Stimulated activated CD4-positive, alpha-beta T cell treated with anti-CD3 and anti-CD28 coated beads, Interleukin-12 subunit alpha, Interleukin-12 subunit beta, amount 100 ng/mL, for 48 hours (primary cell): ENCODE results near the gene MLF1.

Source experiments
- DNase-seq, 3 donors: peaks; one replicate each; pipeline ENCODE4 v3.0.0-alpha.2; 2020; ENCODE audit warnings: low read depth in 2 of 3, low spot score in 1 of 3

The MLF1 gene

DNA sequence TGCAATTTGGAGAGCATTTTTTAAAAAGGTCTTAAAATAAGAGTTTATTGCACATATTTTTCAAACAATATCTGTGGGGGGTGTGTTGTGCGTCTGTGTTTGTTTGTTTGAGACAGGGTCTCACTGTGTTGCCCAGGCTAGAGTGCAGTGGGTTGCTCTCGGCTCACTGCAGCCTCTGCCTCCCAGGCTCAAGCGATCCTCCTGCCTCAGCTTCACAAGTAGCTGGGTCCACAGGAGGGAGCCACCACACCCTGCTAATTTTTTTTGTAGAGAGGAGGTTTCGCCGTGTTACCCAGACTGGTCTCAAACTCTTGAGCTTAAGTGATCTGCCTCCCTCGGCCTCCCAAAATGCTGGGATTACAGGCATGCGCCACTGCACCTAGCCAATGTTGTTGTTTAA lies 2.7 kb downstream of the MLF1 start:
- no peak for DNase-seq

- DNase-seq, result no peak
Observed at GRCh38 chr3:158574646-158575045, 3.7 kb downstream of the MLF1 start.

- DNase-seq, result no peak
Observed at GRCh38 chr3:158590223-158590622, 19.2 kb downstream of the MLF1 start.

DNA sequence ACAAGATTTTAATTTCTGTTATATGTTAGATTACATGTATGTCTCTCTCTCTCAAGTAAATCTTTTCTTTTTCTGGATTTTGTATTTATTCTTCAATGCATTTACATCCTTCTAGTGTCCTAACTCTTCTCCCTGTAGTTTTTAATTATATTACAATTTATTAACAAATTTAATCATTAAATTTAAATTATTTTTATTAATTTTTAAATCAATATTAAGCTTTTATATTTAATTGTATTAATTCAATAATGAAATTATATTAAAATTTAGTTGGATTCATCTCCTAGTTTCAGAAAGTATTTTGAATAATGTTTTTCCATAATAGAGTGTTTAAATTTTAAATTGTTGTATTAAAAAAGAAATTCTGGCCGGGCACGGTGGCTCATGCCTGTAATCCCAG lies 29.8 kb downstream of the MLF1 start:
- DNase-seq, result no peak

- no peak for DNase-seq
Observed at GRCh38 chr3:158602227-158602626, 31.2 kb downstream of the MLF1 start.

DNA sequence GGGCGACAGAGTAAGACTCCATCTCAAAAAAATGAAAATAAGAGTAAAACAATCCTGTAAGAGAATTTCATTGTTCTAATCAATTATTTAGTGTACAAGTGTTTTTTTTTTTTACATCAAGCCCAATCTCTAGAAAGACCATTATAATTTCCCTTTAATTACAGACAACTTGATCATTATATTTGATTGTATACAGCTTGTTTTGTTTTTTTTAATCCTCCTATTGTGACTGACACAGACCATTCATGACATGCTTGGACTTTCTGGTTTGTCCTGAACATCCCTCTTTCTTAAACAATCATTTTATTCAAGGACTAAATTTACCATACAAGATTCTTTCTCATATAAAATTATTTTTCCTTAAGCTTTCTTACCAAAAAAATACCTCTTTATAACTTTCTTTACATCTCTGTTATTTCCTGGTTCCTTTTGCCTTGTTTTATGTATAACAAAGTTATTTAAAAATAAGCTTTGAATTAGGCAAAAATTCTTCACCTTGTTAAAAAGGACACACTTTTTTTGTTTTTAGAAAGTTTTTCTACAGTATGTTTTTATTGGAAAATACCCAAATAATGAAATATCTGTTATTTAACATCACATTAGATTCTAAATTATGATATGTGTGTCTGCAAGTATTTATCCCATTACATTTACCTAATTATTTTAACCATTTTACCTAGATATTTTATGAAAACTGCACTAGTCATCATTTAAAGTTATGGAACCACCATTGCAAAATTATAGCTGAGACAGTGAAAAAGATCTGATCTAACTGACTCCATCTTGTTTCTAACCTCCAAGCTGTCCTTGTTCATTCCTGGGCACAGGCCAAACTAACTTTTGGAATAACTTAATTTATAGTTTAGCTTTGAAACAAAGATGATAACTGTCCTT lies 47.2 kb downstream of the MLF1 start:
- DNase-seq, result no peak

- DNase-seq, result no peak
Observed at GRCh38 chr3:158625881-158626280, 54.9 kb downstream of the MLF1 start.

DNA sequence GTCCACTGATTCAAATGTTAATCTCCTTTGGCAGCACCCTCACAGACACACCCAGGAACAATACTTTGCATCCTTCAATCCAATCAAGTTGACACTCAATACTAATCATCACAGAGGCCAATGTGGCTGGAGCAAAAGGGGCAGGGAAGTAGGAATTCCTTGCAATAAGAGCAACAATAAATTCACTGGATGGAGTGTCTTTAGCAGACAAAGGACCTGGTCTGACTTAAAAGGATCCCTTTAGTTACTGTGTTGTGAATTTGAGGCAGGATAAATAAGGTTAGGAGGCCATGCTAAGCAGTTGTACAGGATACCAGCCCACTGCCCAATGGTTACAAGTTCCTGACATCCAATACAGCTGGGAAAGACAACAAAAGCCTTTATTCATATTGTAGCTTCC lies 61.0 kb downstream of the MLF1 start:
- DNase-seq, result no peak

DNA sequence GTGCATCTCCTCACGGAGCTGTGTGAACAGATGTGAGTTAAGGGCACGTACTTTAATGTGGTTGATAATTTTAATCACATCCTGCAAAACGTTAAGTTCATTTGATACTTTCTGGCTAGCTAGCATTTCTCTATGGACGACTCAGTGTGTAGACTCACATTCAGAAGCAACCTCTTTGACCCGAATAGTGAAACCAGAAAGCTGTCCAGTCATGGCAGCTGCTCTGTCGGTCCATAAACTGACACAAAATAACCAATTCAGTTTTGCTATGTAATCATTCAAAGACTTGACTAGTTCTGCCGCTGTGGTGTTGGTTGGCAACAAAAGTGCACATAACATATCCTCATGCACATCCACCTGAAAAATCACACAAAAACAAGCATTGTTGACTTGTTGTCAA lies 69.7 kb downstream of the MLF1 start:
- DNase-seq, result no peak

DNA sequence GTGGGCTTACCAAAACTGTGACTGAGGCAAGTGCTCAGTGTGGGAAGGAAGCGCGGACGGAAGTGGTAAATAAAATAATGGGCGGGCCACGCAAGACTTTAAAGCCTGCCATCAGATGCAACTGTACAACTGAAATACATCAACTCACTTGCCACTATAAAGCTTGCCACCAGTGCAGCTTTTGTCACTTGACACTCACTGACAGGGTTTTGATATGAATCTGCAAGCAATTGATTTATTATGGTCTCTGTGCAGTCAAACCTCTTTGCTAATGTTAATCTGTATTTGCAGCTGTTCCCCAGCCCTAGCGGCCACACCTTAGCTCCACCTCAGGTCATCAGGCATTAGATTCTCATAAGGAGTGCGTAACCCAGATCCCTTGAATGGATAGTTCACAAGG lies 71.0 kb downstream of the MLF1 start:
- DNase-seq, result no peak

GRCh38 chr3:158642474-158643210 lies 71.6 kb downstream of the MLF1 start:
- DNase-seq, result no peak

DNA sequence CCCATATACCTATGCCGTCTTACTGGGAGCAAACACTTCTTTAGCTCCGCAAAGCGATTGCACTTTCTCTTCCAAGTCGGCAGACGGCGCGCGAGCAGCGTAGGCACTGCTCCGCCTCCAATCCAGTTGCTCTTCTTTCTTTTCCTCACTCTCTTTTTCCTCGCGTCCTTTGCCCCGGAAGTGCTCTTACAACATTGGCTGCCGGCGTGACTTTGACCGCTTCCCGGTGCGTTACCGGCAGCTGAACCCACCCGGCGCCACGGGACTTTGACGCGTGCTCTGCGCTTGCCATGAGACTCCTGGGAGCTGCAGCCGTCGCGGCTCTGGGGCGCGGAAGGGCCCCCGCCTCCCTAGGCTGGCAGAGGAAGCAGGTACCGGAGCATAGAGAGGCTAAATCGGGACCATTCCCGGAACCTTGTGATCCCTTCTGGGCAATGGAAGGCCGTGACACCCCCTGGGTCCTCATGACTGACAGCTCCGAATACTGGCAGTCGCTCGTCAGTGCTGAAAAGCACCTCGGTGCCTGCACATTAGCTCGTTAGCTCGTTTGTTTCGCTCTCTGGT lies 73.4 kb downstream of the MLF1 start, which contains the start of gene GFM1:
GFM1 (plus strand) TSS at position 183 of the 564 bp plus-strand sequence; CDS start at position 291, 108 bp downstream.
- DNase-seq, result peak; percentile 74 to 85 (median 77)

GRCh38 chr3:158649791-158650190 lies 78.8 kb downstream of the MLF1 start:
- DNase-seq, result no peak

DNA sequence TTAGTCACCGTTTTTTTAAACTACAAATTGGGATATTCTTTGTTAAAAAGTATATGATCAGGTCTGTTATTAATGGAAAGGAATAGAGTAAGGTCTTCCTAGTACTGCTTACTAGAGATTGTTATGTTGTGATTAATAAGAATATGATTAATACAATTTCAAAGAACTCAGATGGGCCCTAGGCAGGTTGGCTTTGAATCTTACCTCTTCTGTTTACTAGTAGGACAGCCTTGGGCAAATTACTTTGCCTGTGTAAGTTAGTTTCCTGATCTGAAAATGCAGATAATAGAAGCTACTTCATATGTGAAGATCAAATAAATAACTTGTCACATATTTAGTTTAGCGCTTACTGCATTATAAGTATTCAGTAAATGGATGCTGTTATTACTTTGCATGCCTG lies 80.2 kb downstream of the MLF1 start:
- DNase-seq, result no peak

DNA sequence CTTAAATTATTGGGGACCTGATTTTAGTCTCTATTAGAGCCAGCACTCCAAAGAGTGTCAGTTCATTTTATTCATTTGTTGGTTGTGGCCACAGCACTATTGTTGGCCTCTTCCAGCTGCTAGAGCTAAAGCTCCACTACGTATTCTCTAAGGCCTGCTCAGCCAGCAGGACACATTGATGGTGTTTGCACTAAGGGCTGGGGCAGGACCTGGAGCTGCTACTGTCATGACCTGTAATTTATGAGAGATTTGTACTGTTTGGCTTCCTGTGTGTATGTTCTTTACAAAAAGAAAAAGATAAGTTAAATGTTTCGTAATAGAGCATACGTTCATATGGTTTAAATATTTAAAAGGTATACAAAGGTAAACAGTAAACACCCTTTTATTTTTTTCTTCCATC lies 81.5 kb downstream of the MLF1 start:
- no peak for DNase-seq
